Panc1 (cell line): Measurements from ENCODE around the gene SLC6A1.

ENCODE experiments used
- POLR2AphosphoS5 ChIP-seq: IDR thresholded peaks from 2 replicates; pipeline ENCODE4 v1.6.1; 2012; ENCODE audit warnings: mild to moderate bottlenecking, low read depth, low read length, moderate library complexity
- SIN3A ChIP-seq: IDR thresholded peaks from 2 replicates; pipeline ENCODE4 v1.6.1; 2012; ENCODE audit warnings: low read depth, mild to moderate bottlenecking, low read length, moderate library complexity, borderline replicate concordance; ENCODE audit not compliant: insufficient read depth
- TF ChIP-seq, protein P1 (sequence below): fragments of 450-650 bp; IDR thresholded peaks from 2 replicates; pipeline ENCODE4 v1.5.1; 2017; ENCODE audit warnings: mild to moderate bottlenecking

DNA sequence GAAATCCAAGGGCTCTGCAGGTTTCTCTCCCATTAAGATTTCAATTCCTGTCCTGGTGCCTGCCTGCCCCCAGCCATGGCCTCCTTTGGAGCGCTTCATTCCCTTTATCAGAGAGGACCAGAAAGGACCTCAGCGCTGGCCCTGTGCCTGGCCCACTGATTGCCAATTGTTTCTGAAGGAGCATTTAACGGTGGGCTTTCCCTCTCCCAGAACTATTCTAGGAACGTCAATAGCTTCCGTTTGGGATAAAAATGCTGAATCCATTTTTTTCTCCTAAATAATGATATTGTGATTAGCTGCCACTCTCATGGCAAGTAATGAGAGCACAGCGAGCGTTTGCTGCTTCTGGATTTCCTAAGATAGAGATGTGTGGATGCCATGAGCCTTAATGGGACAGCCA, 12.2 kb upstream of the SLC6A1 start:
- TF ChIP-seq, protein P1, sequence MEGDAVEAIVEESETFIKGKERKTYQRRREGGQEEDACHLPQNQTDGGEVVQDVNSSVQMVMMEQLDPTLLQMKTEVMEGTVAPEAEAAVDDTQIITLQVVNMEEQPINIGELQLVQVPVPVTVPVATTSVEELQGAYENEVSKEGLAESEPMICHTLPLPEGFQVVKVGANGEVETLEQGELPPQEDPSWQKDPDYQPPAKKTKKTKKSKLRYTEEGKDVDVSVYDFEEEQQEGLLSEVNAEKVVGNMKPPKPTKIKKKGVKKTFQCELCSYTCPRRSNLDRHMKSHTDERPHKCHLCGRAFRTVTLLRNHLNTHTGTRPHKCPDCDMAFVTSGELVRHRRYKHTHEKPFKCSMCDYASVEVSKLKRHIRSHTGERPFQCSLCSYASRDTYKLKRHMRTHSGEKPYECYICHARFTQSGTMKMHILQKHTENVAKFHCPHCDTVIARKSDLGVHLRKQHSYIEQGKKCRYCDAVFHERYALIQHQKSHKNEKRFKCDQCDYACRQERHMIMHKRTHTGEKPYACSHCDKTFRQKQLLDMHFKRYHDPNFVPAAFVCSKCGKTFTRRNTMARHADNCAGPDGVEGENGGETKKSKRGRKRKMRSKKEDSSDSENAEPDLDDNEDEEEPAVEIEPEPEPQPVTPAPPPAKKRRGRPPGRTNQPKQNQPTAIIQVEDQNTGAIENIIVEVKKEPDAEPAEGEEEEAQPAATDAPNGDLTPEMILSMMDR = no peak
- TF ChIP-seq POLR2AphosphoS5 = no peak
- TF ChIP-seq SIN3A = no peak
